C4-2B (cell line): Measurements from ENCODE around the gene MTA1.

Source experiments
- H3K27ac ChIP-seq: fragments of 450-650 bp; 2 replicates; pipeline ENCODE4 v1.5.1; 2017
- CTCF ChIP-seq: fragments of 450-650 bp; conservative IDR thresholded peaks from 2 replicates; pipeline ENCODE4 v1.5.1; 2017; ENCODE audit warnings: mild to moderate bottlenecking
- ZFX ChIP-seq: fragments of 450-650 bp; IDR thresholded peaks from 2 replicates; pipeline ENCODE4 v1.6.1; 2017

Gene MTA1

GRCh38 chr14:105474483-105475268 is 55.0 kb downstream of the MTA1 start, which contains the start of gene CRIP2:
Gene CRIP2 (plus strand): TSS chr14:105474821. CDS start chr14:105474863, 42 bp downstream.
- H3K27ac ChIP-seq = peak within 1 kb of the TSS; percentile 84
- TF ChIP-seq CTCF = no peak
- no peak for TF ChIP-seq ZFX

DNA sequence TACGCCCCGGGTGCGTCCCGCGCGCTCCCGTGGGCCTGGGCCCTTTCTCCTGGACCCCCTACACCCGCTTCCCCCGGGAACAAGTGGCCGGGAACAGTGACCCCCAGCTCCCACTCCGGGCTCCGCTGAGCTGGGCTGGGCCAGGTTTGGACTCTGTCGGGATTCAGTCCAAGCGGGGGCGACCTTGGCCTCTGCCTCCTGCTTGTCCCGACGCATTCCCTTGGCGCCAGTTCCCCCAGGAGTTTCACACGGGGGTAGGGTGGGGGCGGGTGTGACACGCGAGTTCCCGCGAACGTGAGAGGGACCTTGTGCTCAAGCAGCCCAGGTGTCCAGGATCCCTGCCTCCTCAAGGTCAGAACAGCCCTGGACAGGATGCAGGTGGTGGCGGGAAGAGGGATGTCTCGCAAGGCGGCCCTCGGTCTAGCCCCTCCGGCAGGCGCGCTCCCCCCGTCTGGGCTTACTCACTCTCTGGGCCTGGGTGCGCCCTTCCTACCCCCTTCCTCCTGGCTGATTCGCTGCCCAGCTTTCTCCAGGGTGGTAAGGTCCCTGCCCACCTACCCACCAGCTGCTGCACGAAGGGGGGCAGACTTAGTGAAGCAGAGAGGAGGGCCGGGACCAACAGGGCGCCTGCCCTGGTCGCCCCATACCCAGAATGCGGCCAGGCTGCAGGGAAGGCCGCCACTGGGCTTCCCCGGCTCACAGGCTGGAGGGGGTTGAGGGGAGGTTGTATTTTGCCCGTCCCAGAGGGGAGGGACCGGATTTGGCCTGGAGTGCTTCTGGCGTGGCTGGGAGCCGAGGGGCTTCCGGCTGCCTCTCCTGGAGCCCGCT is 55.9 kb downstream of the MTA1 start:
- TF ChIP-seq ZFX (no peak), CTCF (no peak)
- peak overlapping the region; percentile 84 for H3K27ac ChIP-seq

DNA sequence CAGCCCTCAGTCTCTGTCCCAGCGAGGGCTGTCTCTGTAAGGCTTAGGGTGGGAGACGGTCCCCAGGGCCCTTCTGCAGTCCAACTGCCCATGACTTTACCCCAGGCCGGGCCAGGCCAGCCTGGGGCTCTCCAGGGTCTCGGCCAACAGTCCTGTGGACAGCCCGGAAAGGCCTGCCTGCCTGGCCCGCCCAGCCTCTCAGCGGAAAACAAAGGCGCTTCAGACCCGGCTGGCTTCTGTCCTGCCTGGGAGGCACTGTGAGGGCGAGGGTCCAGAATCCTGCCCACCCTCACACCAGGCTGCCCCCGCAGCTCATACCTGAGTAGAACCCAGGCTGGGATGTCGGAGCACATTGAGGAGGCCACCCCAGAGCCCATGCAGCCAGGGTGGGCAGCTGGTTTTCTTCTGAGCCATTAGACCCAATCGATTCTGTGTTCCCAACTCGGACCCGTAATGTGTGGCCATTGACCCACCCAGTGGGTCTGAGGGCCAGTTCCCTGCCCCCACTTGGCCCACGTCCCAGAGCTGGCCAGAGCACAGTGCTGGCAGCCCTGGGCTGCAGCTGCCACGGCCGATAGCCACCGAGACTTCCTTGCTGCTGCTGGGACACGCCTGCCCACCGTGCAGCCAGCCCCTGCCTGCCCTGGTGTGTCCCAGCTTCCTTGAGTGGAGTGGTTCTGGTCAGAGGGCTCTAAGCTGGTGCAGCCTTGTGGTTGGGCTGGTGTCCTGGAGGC is 56.6 kb downstream of the MTA1 start:
- TF ChIP-seq ZFX = no peak
- TF ChIP-seq CTCF = no peak
- peak overlapping the region; percentile 84 for H3K27ac ChIP-seq

GRCh38 chr14:105476831-105477659 is 57.4 kb downstream of the MTA1 start:
- TF ChIP-seq CTCF (no peak), ZFX (no peak)
- peak overlapping the region; percentile 84 for H3K27ac ChIP-seq

DNA sequence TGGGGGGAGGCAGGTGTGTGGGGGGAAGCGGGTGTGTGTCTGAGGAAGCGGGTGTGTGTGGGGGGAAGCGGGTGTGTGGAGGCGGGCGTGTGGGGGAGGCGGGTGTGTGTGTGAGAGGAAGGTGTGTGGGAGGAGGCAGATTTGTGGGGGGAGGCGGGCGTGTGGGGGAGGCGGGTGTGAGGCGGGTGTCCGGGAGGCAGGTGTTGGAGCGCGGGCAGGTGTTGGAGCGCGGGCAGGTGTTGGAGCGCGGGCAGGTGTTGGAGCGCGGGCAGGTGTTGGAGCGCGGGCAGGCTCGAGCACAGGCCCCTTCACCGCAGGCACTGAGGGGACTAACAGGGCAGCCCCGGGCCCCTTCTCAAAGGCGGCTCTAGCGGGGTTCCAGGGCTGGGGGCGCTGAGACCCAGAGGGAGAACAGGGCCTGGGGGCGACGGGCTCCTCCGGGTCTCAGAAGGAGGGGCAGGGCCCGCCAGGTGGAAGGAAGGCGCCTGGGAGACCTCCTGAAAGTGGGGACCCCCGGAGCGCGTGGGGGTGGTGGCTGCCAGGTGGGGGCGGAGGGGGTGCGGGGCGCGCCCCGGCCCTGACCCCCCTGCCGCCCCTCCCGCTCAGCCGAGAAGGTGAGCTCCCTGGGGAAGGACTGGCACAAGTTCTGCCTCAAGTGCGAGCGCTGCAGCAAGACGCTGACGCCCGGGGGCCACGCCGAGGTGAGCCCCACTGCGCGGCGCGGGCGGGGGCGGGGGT is 58.2 kb downstream of the MTA1 start:
- TF ChIP-seq CTCF (no peak), ZFX (no peak)
- no peak overlapping the region for H3K27ac ChIP-seq
